ENCODE data around the gene GTF3C2. TPM values are rescaled to one million over a fixed set of nuclear protein-coding genes. Genes with fewer than 3 reads are reported as not detected.

GTF3C2 gene
- total RNA-seq, 4 donors from 2014 or later, result 27.5 to 44.3 (median 31.6) TPM

DNA sequence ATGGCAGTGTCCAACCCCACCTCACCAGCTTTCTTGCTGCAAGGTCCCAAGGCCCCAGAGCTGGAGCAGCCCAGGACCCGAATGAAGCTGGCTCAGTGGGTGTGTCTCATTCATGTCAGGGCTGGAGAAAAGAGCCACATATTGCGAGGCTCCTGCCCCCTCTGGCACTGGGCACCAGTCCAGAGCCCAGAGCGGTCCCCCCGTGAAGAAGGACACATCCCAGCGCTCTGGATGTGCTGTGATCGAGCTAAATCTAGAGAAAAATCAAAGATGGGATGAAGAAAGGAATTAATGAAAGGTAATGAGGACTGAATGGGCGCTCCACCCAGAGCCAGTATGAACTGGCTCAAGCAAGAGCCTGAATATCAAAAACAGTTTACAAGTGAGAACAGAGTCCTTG is 20.4 kb downstream of the GTF3C2 start:
- H3K4me3 ChIP-seq, result no peak overlapping the region
- H3K36me3 ChIP-seq, result peaks cover 41 to 100% (median 97%) of the 10 kb centered on the region in 4 donors
- no peak for DNase-seq (ENCODE audit: extremely low spot score)
- no peak overlapping the region for H3K27ac ChIP-seq (replicated peaks in 1 of 4)
- H3K4me1 ChIP-seq, result no peaks in the 10 kb centered on the region
- WGBS, result 91% methylated on average over 7 of the region's 7 CpGs
- H3K9me3 ChIP-seq, result no peaks in the 10 kb centered on the region
- intact Hi-C loops (cut with DNase I), result no loop called here
- H3K27me3 ChIP-seq, result no peaks in the 10 kb centered on the region
- TF ChIP-seq EP300 (IDR thresholded peaks at IDR 0.05), result no peak
- no peak for TF ChIP-seq POLR2AphosphoS5 (IDR thresholded peaks at IDR 0.05)
- TF ChIP-seq CTCF (IDR thresholded peaks at IDR 0.05), result no peak
- TF ChIP-seq POLR2A (IDR thresholded peaks at IDR 0.05; ENCODE audit: low read depth), result no peak

- WGBS, result 100% methylated on average over 1 of the region's 3 CpGs
- DNase-seq (ENCODE audit: extremely low spot score), result no peak
- Histone ChIP-seq H3K4me3 (no peak overlapping the region), H3K4me1 (no peaks in the 10 kb centered on the region), H3K9me3 (no peaks in the 10 kb centered on the region), H3K27ac (replicated peaks in 1 of 4) (no peak overlapping the region), H3K36me3 (peaks cover 36 to 100% (median 96%) of the 10 kb centered on the region in 4 donors), H3K27me3 (no peaks in the 10 kb centered on the region)
- intact Hi-C loops (cut with DNase I), result no loop called here
- TF ChIP-seq POLR2AphosphoS5 (IDR thresholded peaks at IDR 0.05), result no peak
- TF ChIP-seq POLR2A (IDR thresholded peaks at IDR 0.05; ENCODE audit: low read depth), result no peak
Measured at GRCh38 chr2:27335311-27335710, 21.3 kb downstream of the GTF3C2 start.

GRCh38 chr2:27324720-27325119 is 31.8 kb downstream of the GTF3C2 start:
- intact Hi-C loops (cut with DNase I), result loop anchor here (5.0 kb wide), 2 partner anchors 33 to 48 kb away; partner anchors contain the start of genes EIF2B4, GTF3C2 and SNX17
- TF ChIP-seq EP300 (IDR thresholded peaks at IDR 0.05), result no peak
- no peak for TF ChIP-seq CTCF (IDR thresholded peaks at IDR 0.05)
- no peak for TF ChIP-seq POLR2AphosphoS5 (IDR thresholded peaks at IDR 0.05)
- TF ChIP-seq POLR2A (IDR thresholded peaks at IDR 0.05; ENCODE audit: low read depth), result no peak
- Histone ChIP-seq H3K4me1 (peaks cover 29 to 34% (median 31%) of the 10 kb centered on the region in 4 donors), H3K27me3 (no peaks in the 10 kb centered on the region), H3K36me3 (peaks cover 37 to 43% (median 42%) of the 10 kb centered on the region in 4 donors), H3K4me3 (no peak overlapping the region), H3K9me3 (no peaks in the 10 kb centered on the region), H3K27ac (replicated peaks in 1 of 4) (no peak overlapping the region)
- DNase-seq (ENCODE audit: extremely low spot score), result no peak
- 94% methylated on average over 5 of the region's 5 CpGs for WGBS

DNA sequence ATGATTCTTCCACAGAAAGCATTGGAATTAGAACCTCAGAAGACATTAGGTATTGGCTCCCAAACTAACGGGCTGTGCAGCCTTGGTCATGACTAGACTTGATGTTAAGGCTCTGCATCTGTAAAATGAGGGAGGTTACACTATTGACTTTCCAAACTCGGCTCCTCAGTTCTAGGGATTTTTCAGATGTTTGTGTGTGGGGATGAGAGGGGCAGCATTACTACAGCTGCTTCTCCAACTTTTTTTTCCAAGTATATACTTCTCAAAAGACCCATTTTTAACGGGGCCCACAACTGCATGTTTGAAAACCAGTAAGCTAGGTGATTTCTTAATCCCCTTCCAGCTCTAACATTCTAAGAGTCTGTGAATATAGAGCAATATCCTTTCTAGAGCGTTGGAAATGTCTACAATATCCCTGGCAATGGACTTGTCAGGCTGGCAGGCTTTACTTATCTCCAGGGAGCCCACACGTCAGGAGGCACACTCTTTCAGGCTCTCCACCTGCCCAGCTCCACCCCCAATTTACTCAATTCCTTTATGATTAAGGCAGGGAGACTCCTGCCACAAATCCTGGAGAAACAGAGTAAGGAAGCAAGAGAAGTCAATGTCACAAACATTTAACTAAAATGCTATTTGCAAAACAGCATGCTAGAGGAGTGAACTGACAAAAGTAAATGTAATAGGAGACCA is 32.8 kb downstream of the GTF3C2 start:
- TF ChIP-seq EP300 (IDR thresholded peaks at IDR 0.05) (no peak), POLR2A (IDR thresholded peaks at IDR 0.05; ENCODE audit: low read depth) (no peak), CTCF (IDR thresholded peaks at IDR 0.05) (no peak), POLR2AphosphoS5 (IDR thresholded peaks at IDR 0.05) (no peak)

DNA sequence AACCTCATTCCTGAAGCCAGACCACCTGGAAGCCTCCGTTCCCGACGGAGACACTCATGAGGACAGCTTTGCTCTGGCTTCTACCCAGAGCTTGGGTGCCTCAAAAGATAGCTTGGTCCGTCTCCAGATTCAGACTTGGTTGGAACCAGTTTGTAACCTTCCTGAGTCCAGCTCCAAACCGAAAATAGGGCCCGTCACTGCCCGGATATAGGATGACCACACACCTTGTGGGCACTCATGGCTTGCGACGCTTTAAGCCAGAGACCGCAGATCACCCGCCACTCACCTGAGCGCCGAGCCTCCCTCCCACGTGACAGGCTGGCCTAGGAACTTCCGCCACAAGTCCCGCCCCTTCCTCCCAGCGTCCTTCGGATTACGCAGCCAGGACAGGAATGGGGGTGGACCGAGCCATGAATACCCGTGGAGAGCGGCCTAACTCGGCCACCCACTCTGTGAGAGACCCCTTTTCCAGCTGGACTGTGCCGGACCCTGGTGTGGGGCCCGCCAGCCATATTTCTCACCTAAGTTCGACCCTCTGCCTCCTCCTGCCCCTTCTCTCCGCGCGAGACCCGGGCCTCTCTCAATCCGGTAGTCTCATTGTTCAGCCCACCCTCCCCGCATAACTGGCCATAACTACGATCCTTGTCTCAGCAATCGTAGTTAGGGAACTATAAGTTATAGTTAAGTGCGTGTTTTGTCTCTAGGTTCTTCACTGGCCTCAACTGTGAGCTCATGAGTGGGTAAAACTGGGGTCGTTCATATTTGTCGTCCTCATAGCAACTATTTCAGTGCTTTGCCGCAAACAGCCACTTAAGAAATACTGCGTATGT is 33.6 kb downstream of the GTF3C2 start, which contains the start of gene MPV17:
TSS of gene MPV17 (minus strand) at position 332 of the 830 bp plus-strand sequence. CDS start 580 bp downstream, outside the sequence.
- Histone ChIP-seq H3K27me3 (no peaks in the 10 kb centered on the region), H3K4me1 (peaks cover 29 to 34% (median 31%) of the 10 kb centered on the region in 4 donors), H3K36me3 (peaks cover 20 to 26% (median 25%) of the 10 kb centered on the region in 4 donors), H3K9me3 (no peaks in the 10 kb centered on the region), H3K27ac (replicated peaks in 1 of 4) (peak within 1 kb of the TSS; percentile 93 to 98 (median 95)), H3K4me3 (peak within 1 kb of the TSS; percentile 78 to 95 (median 84))
- WGBS, result 0% methylated on average over 25 of the region's 39 CpGs
- DNase-seq (ENCODE audit: extremely low spot score), result peak; percentile 98
- TF ChIP-seq POLR2A (IDR thresholded peaks at IDR 0.05; ENCODE audit: low read depth) (peak; percentile 71), POLR2AphosphoS5 (IDR thresholded peaks at IDR 0.05) (peak; percentile 97 to 98), EP300 (IDR thresholded peaks at IDR 0.05) (no peak), CTCF (IDR thresholded peaks at IDR 0.05) (no peak)
- intact Hi-C loops (cut with DNase I), result loop anchor here (5.0 kb wide), 2 partner anchors 34 to 49 kb away; partner anchors contain the start of genes EIF2B4, GTF3C2 and SNX17

More for the DNA sequence above, 32.8 kb downstream of the GTF3C2 start:
- H3K4me3 ChIP-seq, result peak overlapping the region; percentile 78 to 95 (median 84)
- intact Hi-C loops (cut with DNase I), result loop anchor here (5.0 kb wide), 2 partner anchors 34 to 49 kb away; partner anchors contain the start of genes EIF2B4, GTF3C2 and SNX17
- no peak for DNase-seq (ENCODE audit: extremely low spot score)
- no peaks in the 10 kb centered on the region for H3K9me3 ChIP-seq
- H3K36me3 ChIP-seq, result peaks cover 27 to 33% (median 33%) of the 10 kb centered on the region in 4 donors
- 24% methylated on average over 5 of the region's 5 CpGs for WGBS
- no peaks in the 10 kb centered on the region for H3K27me3 ChIP-seq
- H3K4me1 ChIP-seq, result peaks cover 29 to 34% (median 31%) of the 10 kb centered on the region in 4 donors
- H3K27ac ChIP-seq (replicated peaks in 1 of 4), result peak overlapping the region; percentile 93 to 98 (median 95)

All from esophagus muscularis mucosa (tissue), 4 donors.